Activated CD4-positive, alpha-beta T cell treated with anti-CD3 and anti-CD28 coated beads, Interleukin-2, amount 50 U/mL, for 48 hours (primary cell): ENCODE data around the gene CCDC68.
"Not testable (repeated sequence)": the region's sequence is repeated elsewhere in the genome, so short reads cannot be mapped to it uniquely, and the experiment has no call there.

Experiments used
- DNase-seq, 2 experiments: peaks; one replicate each; pipeline ENCODE4 v3.0.0-alpha.2; 2020

CCDC68 gene

GRCh38 chr18:54958704-54959625 lies at the start of gene CCDC68:
CCDC68 (minus strand) TSS chr18:54959461; CDS start chr18:54942791, 16,670 bp downstream.
- DNase-seq, result no peak

GRCh38 chr18:55007602-55008001 lies 48.3 kb upstream of the CCDC68 start:
- DNase-seq, result no peak

- no peak for DNase-seq
Observed at GRCh38 chr18:55003695-55004094, 44.4 kb upstream of the CCDC68 start.

GRCh38 chr18:55002261-55002660 lies 43.0 kb upstream of the CCDC68 start:
- DNase-seq, result no peak

- no peak for DNase-seq
Observed at GRCh38 chr18:55001394-55002024, 42.2 kb upstream of the CCDC68 start.

- DNase-seq, result no peak
Observed at GRCh38 chr18:55000529-55000928, 41.3 kb upstream of the CCDC68 start.

- DNase-seq, result no peak
Observed at GRCh38 chr18:54999016-54999415, 39.8 kb upstream of the CCDC68 start.

- no peak for DNase-seq
Observed at GRCh38 chr18:54995421-54996143, 36.3 kb upstream of the CCDC68 start.

GRCh38 chr18:54991981-54992380 lies 32.7 kb upstream of the CCDC68 start:
- no peak for DNase-seq

- DNase-seq, result no peak
Observed at GRCh38 chr18:54984908-54985307, 25.6 kb upstream of the CCDC68 start.

GRCh38 chr18:54983791-54984190 lies 24.5 kb upstream of the CCDC68 start:
- DNase-seq, result no peak

- DNase-seq, result no peak
Observed at GRCh38 chr18:54983041-54983686, 23.9 kb upstream of the CCDC68 start.

GRCh38 chr18:54981076-54981475 lies 21.8 kb upstream of the CCDC68 start:
- DNase-seq, result no peak

GRCh38 chr18:54975598-54975997 lies 16.3 kb upstream of the CCDC68 start:
- no peak for DNase-seq

- DNase-seq, result no peak
Observed at GRCh38 chr18:54973046-54973445, 13.8 kb upstream of the CCDC68 start.

- DNase-seq, result no peak
Observed at GRCh38 chr18:54968807-54969206, 9.5 kb upstream of the CCDC68 start.

- not testable (repeated sequence) for DNase-seq
Observed at GRCh38 chr18:54968237-54968636, 9.0 kb upstream of the CCDC68 start.

GRCh38 chr18:54967786-54968185 lies 8.5 kb upstream of the CCDC68 start:
- DNase-seq, result no peak

GRCh38 chr18:54964741-54965140 lies 5.5 kb upstream of the CCDC68 start:
- no peak for DNase-seq

GRCh38 chr18:54962919-54963645 lies 3.8 kb upstream of the CCDC68 start:
- DNase-seq, result no peak

- DNase-seq, result no peak
Observed at GRCh38 chr18:54961868-54962267, 2.6 kb upstream of the CCDC68 start.

GRCh38 chr18:54961016-54961423 lies 1.8 kb upstream of the CCDC68 start:
- no peak for DNase-seq
